ENCODE results near the gene WNT7A.

The WNT7A gene

DNA sequence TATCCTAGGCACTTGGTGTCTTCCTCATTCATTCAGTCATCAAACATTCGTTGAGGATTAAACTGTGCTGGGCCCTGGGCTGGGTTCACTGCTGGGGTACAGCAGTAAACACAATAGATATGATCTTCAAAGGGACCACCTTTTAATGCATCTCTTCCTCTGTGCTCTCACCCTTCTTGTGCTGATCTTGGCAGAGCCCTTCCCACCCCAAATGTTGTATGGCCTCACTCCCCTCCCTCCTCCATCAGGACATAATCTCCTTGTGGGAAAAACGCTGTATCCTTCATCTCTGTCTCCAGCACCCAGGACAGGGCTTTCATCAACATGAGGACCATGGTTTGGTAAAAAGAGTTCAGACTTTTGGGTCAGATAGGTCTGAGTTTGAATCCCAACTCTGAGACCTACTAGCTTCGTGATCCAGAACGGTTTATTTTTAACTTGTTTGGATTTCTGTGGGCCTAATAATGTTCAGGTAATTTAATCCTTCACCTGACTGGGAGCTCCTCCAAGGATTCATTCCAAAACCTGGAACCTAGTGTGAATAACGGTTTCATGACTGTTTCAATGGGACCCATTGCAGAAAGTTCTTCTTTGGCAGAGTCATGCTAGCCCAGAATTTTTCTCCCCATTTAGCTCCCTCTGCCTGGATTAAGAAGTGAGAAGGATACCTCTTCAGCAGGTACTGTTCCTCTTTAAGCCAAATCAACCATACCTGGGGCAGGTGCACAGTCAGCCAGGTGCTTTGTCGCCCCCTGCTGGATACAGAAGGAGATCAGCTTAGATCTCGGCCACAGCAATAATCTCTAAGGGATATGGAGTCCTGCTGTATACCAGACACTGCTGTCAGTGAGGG is 5.2 kb upstream of the WNT7A start:
- no peak for DNase-seq

DNA sequence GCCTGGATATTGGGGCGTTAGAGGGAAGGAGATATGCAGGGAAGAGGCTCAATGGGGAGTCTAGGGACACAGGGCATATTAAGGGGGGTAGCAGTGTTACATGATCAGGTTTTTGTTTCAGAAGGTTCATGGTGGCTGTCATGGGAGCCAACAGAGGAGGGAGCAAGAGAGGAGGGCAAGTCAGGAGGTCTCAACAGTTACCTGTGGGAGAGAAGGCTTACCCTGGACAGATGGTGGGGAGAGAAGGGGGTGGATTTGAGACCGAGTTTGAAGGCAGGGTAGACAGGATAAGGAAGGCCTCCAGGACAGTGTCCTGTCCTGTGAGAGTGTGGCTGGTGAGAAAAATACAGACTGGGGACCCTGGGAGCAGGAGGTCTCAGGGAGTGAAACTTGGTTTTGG is 3.8 kb upstream of the WNT7A start:
- DNase-seq, result no peak

DNA sequence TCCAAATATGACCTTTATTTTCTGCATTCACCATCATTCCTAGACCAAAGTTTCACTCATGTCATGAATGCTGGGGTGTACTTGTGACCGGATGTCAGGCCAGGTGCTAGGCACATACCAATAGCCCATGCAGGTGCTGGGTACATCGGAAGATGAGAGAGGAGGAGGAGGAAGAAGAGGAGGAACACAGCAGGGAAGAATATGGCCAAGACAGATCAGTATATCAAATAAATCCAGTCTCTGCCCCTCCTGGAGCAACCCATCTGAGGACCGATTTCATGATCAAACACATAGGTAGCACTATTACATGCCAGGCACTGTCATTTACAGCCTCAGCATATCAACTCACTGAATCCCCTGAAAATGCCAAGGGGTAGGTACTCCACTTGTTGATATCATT is 3.0 kb upstream of the WNT7A start:
- no peak for DNase-seq

DNA sequence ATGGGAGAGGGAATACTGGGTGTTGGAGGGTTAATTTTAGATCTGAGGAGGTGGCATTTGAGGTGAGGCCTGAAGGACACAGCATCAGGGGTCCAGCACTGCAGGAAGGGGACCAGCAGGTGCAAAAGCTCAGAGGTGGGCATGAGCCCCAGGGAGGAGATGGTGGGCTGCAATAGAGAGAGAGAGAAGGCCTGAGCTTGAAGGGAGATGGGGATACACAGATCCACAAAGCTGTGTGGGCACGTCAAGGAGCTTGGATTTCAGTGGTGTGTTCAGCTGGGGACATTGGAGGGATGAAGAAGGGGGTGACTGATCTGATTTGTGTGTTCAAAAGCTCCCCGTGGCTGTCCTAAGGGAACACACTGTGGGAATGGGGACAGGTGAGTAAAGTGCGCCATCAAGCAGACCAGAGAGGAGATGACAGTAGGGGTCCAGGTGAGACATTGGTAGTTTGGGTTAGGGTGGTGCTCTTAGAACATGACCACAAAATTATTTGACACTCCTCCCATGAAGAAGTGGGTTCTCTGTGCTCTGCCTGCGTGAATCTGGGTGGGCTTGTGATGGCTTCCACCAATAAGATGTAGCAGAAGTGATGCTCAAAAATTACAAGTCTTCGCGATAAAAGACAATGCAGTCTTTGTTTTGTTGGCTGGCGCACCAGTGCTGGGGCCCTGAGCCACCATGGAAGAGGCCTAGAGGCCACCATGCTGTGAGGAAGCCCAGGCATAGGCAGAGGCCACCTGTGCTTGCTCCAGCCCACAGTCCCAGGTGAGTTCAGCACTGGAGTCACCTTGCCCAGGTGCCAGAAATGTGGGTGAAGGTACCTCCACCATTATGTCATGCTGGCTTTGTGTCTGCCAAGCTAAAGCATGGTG is 1.9 kb upstream of the WNT7A start:
- no peak for DNase-seq

DNA sequence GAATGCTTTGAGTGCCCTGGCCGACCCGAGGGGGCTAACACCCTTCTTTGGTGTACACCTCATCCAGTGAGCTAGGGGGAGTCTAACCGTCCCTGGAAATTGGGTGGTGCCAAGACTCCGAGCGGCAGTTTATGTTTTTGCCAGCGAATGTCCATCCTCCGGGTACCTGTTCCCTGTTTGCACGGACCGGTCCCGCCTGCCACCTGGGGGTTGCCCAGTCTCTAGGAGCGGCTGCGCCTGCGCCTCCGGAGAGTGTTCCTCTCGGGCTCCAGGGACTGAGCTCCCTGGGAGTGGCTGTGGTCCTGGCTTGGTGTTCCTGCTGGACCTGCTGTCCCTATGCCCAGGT is 913 bp upstream of the WNT7A start:
- no peak for DNase-seq

DNA sequence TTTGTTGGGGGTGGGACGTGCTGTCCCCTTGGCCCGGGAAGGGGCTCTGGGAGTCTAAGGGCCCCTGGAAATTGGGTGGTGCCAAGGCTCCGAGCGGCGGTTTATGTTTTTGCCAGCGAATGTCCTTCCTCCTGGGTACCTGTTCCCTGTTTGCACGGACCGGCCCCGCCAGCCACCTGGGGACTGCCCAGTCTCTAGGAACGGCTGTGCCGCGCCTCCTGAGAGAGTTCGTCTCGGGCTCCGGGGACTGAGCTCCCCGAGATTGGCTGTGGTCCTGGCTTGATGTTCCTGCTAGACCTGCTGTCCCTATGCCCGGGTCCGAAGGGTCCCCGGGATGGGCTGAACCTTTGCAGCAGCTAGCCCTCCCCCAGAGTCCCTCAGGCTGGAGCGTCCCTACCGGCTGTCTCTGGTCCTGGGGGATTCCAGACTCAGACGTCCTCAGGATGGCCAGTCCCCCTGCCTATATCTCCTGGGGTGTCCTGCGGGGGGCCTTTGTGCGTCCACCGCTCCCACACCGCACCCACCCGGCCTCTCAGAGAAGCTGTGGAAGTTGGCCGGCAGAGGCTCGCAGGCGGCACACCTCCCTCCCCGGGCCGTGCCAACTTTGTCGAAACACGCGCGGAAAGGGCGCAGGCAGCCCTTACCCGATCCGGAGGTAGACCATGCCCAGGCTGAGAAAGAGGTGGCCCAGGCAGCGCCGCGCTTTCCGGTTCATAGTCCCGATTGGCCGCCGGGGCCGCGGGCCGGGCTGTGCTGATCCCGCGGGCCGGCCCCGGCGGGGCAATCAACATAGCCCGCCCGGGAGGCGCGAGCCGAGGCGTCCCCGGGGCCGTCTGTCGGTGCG is 547 bp downstream of the WNT7A start:
- peak; percentile 21 for DNase-seq

DNA sequence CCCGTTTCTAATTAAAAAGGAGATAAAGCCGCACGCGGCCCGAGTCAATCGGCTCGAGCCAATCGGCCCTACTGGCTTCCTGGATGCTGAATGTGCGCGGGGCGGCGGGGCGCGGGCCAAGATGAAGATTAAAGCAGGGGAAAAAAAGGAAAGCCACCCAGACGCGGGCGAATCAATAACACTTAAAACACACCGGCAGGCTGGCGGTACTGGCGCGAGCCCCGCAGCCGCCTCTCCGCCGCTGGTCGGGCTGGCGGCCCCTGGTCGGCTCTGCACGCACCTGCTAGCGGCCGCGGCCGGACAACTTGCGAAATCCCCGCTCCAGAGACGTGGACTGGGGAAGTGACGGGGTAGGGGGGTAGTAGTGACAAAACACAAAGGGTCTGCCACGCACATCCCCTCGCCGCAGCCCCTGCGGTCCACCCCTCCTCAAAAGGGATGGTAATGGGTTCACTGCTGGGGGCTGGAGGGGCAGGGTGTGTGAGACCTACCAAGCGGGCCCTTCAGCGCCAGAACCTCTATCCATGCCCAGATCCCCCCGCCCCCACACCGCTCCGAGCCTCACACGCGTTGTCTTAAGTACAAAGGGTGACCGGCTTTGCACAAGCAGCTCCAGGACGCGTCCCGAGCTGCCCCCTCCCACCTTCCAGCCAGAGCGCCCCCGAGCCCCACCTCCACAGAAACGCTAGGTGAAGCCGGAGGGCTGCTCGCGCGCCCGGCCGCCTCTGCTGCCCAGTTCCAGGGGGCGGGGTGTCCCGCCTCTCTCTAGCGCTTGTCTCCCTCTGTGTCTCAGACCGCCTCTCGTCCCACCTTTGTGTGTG is 1.4 kb downstream of the WNT7A start:
- DNase-seq, result no peak

DNA sequence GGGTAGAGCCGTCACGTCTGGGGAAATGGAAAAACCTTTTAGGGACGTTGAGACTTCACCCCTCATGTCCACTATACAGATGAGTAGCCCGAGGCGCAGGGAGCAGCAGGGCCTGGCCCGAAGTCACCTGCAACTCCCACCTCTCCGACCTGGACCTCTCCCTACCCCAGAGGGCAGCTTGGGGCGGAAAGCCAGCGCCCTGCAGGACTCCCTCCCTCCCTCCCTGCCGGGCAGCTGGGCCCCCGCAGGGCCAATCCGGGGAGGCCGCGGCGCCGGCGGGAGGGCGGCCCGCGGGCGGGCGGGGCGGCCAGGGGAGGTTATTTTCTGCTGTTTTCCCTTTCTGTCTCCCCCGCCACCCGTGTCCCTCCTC is 2.0 kb downstream of the WNT7A start:
- DNase-seq, result no peak

DNA sequence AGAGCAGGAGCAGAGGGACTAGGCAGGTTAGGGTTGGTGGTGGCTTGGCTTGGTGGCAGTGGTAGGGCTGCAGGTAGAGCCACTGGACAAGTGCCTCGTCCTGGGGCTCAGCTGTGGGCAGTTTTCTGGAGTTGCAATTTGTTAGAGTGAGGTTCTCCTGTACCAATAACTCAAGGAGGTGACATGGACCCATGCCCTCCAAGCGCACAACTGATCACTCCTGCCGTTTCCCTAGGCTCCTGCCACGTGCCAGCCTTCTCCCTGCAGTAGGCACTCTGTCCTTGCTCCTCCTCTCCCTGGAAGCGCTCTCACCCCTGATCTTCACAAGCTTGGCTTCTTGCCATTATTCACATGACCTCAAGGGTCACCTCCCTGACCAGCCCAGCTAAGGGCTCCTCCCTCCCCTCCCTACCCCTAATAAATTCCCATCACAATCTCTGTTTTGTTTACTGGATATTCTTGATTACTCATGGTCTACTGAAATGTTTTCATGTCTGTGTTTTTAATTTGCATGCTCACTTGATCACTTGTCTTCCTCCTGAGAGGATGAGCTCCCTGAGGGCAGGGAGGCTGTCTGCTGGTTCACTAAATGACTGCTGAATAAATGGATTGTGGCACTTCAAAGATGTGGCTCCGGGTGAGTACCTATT is 3.3 kb downstream of the WNT7A start:
- no peak for DNase-seq

DNA sequence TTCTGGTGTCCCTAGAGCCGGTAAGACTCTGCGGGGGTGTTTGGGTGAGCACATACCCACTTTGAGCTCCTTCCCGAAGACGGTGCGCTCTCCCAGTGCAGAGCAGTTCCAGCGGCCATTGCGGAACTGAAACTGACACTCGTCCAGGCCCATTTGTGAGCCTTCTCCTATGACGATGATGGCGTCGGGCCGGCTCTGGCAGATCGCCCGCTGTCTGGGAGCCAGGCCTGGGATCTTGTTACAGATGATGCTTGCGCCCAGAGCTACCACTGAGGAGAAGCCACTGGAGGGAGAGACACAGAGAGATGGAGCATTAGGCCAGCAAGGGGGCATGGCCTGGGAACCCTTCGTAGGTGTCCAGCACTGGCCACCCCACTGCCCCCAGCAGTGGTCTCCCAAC is 5.0 kb downstream of the WNT7A start:
- DNase-seq, result no peak

DNA sequence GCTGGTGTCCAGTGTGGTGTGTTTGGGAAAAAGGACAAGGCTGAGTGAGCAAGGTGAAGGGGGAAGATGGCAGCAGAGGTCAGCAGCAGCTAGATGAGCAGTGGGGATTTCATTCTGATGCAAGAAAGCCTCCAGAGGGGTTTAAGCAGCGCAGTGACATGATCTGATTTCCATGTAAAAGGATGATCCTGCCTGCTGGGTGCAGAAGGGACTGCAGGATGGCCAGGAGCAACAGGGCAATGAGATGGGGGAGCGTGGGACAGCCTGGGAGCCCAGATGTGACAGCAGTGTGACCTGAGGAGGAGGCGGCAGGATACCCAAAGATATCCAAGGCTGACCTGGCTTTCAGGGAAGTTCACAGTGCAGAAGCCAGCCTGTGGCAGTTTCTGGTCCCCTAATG is 6.1 kb downstream of the WNT7A start:
- no peak for DNase-seq

DNA sequence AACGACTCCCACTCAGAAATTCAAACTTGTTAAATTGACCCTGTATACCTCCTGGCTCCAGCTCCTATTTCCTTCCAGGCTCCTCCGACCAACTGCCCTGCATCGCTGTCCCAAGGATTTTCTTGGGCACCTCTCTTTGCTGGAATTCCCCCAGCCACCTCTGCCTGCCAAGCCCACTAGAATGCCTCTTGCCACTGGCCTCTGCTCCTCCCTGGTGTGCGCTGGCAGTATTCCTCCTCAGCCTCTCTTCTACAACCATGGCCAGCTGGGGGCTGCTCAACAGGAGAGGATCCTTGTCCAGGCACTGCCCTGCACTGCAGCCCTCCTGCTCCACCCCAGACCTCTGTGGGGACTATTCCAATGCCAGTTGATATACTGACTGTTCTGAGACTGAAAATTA is 7.4 kb downstream of the WNT7A start:
- DNase-seq, result no peak

DNA sequence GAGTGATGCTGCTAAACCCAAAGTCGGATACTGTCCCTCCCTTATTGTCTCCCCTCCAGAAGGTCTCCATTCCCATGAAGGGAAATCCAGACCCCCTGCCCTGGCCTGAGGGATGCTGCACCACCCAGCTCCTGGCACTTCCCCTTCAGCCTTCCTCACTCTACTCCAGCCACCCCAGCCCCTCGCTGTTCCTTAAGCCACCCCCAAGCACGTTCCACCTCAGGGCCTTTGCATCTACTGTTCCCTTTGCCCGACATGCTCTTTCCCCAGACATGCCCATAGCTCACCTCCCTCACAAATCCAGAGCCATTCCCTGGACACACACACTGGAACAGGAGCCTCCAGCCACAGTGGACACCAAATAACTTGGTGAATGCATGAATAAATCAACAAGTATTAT is 8.1 kb downstream of the WNT7A start:
- DNase-seq, result no peak

DNA sequence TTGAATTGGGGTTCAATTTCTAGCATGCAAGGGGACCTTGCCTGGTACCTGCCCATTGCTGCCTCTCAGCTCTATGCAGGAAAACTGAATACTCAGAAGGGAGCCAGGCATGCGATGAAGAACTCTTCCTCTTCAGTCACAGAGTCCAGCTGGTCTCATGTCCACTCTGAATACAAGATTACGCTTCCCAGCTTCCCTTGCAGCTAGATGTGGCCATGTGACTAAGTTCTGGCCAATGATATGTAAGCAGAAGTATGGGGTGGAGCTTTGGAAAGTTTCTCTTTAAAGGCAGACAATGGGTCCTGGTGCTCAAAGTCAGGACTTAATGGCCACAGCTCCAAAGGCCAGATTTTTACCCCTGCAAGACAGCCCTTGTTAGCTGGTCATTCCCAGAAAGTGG is 9.0 kb downstream of the WNT7A start:
- DNase-seq, result no peak

DNA sequence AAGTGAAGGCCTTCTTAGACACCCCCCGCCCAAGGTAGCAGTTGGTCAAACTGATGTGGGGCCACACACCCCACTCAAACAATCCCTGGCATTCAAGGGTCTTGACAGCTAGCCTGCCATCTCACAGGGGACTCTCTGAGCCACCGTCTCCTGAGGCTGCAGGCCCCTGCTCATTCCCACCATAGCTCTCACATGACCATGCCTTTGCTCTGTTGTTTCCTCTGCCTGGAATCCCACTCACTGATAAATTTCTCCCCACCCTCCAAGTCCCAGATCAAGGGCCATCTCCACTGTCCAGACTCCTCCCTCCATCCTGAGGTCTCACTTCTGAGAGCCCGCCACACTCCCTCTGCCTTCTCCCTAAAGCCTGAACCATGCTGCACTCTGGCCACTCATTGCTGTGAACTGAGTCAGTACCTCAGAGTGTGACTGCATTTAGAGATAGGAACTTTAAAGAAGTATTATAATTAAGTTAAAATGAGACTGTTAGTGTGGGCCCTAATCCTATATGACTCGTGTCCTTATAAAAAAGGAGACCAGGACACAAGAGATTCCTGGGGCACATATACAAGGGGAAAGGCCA is 10.0 kb downstream of the WNT7A start:
- no peak for DNase-seq

DNA sequence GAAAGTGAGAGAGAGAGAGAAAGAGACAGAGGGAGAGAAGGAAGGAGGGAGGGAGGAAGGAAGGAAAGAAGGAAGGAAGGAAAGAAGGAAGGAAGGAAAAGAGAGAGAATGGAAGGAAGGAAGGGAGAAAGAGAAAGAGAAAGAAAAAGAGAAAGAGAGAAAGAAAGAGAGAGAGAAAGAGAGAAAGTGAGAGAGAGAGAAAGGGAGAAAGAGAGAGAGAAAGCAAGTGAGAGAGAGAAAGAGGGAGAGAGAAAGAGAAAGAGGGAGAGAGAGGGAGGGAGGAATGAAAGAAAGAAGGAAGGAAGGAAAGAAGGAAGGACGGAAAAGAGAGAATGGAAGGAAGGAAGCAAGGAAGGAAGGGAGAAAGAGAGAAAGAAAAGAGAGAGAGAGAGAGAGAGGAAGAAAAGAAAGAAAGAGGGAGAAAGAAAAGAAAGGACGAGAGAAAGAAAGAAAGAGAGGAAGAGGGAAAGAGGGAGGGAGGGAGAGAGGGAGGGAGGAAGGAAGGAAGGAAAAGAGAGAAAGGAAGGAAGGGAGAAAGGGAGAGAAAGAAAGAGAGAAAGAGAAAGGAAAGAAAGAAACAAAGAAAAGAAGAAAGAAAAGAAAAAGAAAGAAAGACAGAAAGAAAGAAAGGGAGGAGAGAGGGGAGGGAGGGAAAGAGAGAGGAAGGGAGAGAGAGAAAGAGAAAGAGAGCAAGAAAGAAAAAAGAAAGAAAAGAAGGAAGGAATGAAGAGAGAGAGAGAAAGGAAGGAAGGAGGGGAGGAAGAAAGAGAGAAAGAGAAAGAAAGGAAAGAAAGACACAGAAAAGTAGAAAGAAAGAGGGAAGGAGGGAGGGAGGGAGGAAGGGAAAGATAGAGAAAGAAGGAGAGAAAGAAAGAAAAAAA is 10.8 kb downstream of the WNT7A start:
- no peak for DNase-seq

DNA sequence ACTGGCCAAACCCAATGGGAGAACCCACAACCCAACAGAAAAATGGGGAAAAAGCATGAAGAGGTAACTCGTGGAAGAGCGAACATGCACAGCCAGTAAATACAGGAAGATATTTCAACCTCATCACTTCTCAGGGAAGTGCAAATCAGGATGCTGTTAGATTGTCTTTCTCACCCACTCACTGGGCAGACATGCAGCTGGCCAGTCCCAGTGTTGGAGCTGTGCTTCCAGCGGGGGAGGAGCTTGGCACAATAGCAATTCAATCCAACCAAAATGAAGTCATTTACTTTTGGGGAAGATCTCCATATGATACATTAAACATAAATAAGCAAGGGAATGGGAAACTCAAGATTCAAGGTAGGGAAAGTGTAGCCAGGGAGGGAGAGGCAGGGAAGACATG is 12.1 kb downstream of the WNT7A start:
- DNase-seq, result no peak

DNA sequence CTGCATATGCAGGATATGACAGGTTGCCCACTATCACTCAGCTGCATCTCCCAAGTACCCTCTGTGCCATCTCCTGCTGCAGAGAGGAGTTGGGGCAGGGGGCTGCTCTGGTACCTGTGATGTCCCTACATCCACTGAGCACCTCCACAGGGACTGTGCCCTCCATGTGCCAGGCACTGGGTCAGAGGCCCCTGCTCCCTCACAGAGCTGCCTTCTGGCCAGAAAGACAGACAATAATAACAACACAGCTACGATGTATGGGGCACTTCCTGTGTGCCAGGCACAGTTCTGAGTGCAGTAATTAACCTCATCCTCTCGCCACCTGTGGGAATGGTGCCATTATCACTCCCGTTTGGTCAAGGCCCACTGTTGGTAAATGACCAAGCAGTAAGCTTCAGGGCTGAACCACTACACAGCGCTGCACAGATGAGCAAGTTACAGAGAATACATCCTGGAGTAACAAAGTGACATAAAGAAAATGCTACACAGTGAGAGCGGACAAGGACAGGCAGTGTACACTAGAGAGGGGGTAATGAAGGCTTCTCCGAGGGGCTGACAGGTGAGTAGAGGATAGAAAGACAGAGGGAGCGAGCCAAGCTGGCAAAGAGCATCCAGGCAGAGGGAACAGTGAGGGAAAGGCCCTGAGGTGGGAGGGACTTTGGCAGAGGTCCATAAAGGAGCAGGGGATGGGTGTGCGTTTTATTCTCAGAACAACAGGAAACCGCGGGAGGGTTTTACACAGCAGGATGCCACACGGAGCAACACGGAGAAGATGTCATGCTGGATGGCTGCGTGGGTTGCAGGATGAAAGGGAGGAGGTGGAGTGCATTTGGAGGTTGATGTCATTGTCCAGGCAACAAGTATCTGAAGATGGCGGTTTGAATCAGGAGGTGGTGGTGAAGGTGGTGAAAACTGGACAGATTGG is 13.6 kb downstream of the WNT7A start:
- no peak for DNase-seq

DNA sequence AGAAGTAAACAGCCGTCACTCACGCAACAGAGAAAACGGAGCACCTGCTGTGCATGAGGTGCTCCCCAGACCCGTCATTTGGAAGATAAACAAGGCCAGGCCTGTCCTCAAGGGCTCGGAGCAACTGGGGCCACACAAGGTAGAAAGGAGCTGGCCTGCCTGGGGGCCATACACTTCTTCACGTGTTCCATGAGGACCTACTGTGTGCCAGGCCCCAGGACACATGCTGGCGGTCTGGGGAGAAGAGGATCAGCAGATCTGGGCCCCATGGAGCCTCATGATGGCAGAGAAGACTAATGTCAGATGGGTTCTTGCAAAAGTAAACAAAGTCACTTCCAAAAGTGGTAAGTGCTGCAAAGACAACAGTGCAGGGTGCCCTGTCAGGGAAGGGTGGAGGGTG is 14.3 kb downstream of the WNT7A start:
- DNase-seq, result no peak
